NCI-H1436 (cell line): ENCODE measurements around the gene MNT.

ENCODE experiments used
- DNase-seq: peaks from one replicate; lab custom pipeline; 2025; lab: John Stamatoyannopoulos, UW

Gene MNT

DNA sequence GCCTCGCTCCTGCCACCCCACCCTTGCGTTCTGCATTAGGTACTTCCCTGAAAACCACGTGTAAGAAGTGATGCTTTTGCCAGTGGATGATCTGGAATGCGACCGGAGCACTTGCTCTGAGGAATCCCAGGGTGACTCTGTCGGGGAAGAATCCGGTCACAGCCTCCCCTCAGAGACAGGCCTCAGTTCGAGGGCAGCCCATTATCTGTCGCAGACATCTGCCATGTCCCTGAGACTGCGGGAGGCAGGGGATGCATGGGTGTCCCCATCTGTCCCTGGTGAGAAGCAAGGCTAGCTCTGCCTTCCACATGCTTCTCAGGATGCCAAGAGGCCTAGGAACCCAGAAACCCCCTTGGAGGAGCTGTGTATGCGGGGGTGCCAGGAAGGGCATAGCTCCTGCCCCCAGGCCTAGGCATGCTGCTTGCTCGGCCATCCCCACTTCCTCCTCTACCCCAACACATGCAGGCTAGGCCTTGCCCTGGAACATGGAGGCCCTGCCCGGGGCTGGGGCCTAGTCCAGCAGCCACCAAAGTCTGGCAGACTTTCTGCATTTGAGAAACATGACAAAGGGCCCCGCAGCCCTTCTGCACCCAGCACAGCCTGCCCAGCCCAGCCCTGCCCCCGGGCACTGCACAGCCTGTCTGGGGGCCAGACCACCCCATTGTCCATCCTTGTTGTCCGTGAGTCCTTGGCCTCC is 20.5 kb downstream of the MNT start:
- no peak for DNase-seq

DNA sequence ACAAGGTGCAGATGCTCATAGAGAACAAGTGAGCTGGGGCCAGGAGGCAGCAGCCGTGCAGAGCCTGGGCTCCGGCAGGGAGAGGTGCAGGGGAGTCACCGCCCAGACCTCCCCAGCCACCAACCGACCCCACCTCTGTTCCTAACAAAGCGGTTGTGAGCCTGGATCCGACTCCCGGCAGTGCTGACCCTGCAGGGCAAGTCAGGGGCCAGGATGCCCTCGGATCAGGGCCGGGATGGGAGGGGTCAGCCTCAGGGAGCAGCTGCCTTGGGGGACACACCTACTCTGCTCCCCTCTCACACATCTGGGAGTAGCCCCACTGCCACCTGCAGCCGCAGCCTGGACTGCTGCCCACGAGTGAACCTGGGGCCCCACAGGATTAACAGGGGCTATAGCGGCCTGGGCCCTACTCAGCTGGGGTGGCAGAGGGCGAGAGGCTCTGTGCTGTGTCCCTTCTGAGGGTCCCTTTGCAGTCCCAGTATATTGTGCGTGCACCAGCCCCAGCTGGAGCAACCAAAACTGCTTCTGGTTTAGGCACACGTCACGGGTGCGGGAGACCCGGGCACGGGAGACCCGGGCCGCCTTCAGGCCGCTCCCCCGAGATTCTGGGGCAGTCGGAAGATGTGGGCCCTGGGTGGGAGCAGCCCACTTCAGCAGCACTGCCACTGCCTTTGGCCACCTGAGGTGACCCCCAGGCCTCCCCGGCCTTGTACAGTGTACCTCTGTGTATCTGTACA is 21.2 kb downstream of the MNT start:
- no peak for DNase-seq

DNA sequence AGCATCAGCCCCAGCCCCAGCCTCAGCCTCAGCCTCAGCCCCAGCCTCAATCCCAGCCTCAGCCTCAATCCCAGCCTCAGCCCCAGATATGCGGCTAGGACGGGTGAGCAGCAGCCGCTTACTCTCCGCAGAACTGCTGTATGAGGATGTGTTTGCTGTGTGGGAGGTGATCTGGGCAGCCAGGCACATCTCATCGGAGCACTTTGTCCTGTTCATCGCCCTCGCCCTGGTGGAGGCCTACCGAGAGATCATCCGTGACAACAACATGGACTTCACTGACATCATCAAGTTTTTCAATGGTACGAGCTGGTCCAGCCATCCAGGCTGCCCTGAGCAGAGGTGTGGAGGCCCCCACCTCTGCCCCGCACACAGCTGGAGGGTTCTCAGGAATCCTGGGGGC is 22.0 kb downstream of the MNT start:
- DNase-seq, result no peak

DNA sequence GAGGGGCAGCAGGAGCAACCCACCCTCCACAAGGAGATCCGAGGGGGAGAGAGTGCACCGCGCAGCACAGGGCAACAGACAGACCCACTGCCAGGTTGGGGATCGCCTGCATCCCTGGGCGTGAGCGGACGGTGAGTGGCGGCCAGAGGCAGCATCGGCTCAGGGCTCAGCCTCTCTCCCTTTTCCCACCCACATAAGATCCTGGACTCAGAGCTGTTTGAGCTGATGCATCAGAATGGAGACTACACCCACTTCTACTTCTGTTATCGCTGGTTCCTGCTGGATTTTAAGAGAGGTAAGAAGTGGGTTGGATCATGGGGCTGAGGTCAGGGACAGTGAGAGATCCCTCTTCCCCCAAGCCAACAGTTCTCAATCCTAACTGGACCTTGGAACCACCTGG is 23.2 kb downstream of the MNT start:
- DNase-seq, result no peak

DNA sequence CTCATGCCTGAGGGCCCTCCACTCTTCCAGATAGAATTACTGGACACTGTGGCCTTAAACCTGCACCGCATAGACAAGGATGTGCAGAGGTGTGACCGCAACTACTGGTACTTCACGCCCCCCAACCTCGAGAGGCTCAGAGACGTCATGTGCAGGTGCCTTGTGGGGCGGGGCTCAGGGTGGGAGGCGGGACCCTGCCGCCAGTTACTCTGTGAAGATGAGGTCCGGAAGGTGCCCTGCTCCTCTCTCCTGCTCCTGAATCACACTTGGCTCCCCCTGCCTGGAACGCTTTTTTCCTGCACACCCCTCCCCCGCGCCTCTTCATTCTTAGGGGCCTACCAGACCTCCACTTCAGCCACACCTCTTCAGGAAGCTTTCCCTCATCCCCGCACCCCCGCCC is 24.8 kb downstream of the MNT start:
- no peak for DNase-seq

DNA sequence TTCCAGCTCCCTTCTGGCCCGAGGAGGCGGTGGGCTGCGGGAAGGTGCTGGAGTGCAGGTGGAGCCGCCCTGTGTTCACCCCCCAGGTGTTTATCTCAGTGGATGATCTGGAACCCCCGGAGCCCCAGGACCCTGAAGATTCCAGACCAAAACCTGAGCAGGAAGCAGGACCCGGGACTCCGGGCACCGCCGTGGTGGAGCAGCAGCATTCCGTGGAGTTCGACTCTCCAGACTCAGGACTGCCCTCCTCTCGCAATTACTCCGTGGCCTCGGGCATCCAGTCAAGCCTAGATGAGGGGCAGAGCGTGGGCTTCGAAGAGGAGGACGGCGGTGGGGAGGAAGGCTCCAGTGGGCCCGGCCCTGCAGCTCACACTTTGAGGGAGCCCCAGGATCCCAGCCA is 25.5 kb downstream of the MNT start:
- DNase-seq, result no peak

DNA sequence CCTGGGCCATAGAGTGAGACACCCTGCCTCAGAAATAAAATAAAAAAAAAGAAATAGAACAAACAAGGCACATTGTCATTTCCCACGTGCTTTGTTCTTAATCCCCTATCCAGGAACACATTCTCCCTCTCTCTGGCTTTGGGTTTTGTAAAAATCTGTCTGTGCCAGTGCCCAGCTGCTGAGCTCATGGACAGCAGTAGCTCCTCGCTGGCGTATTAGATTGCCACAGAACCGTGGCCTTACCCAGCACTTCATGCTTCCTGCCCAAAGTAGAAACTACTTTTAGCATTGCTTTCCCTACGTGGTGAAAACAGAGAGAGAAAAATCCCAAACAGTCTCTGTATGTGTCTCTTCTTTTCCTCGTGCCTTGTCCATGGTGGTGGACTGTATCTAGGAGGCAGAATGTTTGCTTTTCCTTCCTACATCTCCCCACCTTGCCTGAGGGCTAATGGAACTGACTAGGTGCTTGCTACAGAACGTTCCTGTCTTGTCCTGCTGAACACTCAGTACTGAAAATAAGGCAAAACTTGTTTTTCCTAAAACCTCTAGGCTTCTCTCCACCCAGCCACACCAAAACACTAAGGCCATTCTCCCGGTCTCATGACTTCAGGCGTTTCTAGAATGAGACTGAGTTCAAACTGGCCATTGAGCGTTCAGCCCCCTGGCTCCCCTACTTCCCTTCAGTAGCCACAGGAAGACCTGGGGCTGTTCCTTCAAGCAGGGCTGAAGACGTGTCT is 26.1 kb downstream of the MNT start:
- DNase-seq, result no peak

DNA sequence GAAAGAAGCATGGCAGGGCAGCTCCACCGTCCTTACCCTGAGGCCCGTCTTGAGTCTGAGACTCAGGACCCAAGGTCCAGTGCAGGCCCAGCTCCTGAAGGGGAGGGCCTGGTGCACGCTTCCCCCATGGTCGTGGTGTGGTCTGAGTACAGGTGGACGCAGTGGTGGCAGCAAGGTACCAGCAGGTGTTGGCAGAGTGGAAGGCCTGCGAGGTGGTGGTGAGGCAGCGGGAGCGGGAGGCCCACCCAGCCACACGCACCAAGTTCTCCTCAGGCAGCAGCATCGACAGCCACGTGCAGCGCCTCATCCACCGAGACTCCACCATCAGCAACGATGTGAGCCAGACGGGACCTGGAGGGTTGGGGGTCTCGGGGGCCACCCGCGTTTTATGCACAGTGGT is 27.7 kb downstream of the MNT start:
- DNase-seq, result no peak

DNA sequence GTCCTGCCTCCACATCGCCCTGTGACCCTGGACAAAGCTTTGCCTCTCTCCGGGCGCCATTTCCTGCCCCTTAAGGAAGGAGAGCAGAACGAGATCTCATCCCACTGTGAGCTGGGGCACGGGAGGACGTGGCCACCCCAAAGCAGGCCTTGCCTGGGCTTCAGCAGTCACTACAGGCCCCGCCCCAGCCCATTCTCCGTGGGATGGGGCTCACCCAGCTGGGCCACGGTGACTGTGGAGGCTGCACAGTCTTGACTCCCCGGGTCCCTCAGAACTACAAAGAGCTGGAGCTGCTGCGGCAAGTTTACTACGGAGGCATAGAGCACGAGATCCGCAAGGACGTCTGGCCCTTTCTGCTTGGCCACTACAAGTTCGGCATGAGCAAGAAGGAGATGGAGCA is 28.2 kb downstream of the MNT start:
- no peak for DNase-seq

DNA sequence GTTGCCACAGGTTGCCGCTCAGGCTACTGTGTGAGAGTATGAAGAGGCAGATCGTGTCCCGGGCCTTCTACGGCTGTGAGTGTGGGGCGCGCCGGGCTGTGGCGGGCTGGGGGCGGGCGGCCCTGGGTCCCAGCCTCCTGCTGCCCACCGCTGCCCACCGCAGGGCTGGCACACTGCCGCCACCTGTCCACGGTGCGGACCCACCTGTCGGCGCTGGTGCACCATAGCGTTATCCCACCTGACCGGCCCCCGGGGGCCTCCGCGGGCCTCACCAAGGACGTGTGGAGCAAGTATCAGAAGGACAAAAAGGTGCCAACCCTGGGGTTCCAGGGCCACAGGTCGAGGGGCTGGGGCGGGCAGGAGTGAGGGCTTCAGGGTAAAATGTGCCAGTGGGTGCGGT is 28.7 kb downstream of the MNT start:
- DNase-seq, result no peak

DNA sequence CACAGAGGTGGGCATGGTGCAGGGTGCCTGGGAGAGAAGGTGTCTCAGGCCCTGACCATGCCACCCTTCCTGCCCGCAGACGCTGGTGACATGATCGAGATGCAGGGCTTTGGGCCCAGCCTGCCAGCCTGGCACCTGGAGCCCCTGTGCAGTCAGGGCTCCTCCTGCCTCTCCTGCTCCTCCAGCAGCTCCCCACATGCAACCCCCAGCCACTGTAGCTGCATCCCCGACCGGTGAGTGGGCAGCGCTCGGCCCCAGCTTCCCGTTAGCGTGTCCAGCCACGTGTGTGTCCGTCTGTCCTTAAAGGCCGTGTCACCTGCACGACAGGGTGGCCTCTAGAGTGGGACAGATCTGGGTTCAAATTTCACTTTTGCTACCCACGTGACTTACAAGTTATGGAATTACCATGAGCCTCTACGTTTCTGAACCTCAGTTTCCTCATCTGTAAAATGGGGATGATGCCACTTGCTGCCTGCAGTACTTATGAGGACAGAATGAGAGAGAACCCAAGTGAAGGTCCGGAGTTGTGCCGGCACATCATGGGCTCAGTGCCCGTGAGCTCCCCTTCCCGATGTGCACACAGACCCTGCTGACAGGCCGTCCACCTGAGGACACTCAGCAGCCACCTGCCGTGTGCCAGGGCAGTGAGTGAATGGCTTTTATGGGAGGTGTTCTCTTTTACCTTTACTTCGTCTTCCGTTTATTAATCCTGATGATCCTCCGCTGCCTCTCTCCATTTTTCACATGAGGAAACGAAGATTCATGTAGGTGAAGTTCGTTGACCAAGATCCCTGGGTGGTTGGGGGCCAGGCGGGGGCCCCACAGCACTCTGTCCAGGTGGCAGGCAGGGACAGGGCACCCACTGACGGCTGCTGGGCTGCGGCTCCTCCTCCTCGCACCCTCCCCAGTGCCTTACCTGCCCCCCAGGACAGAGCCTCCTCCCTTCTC is 29.4 kb downstream of the MNT start:
- DNase-seq, result no peak

DNA sequence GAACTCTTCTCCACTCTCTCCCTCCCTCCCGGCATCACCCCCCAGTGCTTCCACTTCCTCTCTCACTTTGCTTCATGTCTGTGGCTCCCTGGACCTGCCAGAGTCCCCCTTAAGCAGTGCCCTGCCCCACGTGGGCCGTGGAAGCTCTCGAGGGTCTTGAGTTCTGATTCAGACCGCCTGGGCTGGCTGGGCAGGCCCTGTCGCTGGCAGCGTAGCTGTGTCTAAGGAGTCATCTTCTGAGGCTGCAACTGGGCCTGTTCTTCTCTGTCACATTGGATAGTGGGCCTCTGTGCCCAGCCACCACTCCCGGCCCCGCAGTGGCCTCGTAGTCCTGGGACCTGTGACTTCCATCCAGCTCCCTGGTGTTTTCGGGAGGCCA is 30.7 kb downstream of the MNT start:
- DNase-seq, result no peak

DNA sequence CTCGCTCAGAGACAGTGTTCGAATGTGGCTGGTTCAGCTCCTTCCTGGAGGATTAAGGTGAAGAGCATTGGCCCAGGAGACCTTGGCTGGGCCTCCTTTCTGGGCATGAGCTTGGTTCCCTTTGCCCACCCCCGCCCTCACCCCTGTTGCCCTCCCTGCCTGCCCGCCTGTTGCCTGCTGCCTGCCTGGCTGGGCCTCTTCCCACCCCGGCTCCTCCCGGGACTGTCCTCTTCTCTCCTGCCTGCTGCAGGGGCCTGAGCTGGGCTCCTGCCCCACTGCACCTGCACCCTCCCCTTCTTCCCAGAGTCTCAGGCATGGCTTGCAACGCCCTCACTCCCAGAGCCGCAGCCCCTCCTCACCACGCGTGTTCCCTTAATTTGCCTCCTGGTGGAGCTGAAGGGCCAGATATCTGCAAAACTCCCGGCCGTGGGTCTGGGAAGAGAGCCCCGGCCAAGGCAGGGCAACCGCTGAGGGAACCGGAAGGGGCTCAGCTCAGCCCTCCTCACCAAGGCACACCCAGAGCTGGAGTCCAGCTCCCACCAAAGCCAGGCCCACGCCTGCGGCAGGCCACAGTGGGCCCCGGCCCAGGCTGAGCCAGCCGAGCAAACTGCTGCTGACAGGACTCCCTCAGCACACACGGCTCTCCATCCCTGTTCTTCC is 31.2 kb downstream of the MNT start:
- DNase-seq, result no peak

DNA sequence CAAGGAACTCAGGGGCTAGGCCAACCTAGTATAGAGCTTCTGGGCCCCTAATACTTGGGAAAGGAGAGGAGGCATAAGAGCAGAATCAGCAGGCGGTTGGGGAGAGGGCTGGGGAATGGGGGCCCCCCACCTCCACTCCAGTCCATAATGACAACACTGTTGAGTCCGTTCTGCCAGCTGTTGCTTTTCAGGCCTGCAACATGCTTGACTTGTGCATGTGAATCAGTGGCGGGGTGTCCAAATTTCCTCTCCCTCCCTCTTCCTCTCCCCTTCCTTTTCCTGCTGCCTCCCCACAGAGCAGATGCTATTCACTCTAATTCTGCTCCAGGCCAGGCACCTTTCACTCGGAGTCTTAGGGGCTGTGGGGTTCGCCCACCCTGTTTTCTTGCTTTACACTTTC is 31.8 kb downstream of the MNT start:
- no peak for DNase-seq

DNA sequence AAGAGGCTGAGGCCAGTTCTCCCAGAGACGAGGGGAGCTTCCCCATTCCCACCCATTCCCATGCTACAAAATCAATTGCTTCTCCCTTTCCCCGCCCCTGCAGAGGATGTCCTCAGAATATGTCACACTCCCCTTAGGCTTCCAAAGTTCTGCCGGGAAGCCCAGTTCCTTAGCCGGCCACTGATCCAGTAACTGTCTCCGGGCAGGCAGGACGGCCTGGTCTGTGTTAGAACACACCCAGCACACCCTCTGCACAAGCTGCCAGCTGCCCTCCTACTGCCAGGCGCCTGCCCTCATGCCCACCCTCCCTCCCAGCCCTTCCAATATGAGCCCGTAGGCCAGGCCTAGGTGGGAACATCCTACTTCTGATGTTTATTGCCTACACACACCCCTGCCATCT is 32.5 kb downstream of the MNT start:
- DNase-seq, result no peak

DNA sequence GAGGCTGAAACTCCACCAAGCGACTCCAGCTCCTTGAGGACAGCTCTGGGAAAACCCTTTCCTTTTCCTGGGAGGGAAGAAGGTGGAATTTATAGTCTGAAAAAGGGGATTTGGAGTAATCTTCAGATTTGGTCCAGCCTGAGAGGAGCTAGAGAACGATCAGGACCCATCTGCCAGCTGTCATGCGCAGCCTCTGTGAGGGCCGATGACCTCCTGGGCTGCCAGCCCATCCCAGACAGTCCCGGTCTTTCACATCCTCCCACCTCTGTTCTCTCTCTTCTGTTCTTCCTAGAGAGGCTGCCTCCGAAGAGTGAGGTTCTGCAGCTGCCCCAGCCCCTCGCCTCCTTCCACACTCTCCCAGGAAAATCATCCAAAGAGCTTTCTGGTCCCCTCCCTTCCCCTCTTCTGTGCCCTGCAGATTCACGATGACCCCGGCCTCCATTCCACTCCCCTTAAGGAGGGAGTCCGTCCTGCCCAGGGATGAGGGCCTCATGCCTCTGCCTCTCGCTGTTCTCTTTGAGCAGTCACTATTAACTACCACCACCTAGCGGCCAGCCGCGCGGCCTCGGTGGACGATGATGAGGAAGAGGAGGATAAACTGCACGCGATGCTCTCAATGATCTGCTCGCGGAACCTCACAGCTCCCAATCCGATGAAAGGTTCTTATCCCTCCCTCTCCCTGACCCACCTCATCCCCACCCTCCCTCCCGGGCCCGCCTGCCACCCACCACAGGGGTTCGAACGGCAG is 33.9 kb downstream of the MNT start:
- no peak for DNase-seq

DNA sequence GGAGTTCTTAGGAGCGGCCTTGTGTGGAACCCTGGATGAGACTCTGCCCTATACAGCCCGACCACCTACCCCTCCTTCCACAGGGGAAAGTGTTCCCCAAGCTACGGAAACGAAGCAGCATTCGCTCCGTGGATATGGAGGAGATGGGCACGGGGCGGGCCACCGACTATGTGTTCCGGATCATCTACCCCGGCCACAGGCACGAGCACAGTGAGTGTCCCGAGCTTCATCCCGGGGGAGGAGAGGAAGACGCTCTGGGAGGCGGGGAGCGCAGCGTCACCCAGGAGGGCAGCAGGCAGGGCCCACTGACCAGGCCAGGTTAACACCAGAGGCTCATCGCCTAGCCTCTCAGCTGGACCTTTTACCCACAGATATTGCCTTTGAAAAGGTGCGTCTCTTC is 35.7 kb downstream of the MNT start:
- no peak for DNase-seq

DNA sequence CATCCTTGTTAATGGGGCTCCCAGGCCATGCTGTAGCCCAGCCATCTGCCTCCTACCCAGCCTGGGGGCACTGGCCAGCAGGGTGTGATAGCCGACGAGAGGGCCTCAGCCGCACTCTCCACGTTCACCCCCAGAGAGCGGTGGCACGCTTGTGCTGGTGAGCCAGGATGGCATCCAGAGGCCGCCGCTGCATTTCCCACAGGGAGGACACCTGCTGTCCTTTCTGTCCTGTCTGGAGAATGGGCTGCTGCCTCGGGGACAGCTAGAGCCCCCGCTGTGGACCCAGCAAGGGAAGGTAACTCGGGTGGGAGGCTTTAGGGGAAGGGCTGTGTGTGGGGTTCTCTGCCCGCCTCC is 36.1 kb downstream of the MNT start:
- DNase-seq, result no peak

DNA sequence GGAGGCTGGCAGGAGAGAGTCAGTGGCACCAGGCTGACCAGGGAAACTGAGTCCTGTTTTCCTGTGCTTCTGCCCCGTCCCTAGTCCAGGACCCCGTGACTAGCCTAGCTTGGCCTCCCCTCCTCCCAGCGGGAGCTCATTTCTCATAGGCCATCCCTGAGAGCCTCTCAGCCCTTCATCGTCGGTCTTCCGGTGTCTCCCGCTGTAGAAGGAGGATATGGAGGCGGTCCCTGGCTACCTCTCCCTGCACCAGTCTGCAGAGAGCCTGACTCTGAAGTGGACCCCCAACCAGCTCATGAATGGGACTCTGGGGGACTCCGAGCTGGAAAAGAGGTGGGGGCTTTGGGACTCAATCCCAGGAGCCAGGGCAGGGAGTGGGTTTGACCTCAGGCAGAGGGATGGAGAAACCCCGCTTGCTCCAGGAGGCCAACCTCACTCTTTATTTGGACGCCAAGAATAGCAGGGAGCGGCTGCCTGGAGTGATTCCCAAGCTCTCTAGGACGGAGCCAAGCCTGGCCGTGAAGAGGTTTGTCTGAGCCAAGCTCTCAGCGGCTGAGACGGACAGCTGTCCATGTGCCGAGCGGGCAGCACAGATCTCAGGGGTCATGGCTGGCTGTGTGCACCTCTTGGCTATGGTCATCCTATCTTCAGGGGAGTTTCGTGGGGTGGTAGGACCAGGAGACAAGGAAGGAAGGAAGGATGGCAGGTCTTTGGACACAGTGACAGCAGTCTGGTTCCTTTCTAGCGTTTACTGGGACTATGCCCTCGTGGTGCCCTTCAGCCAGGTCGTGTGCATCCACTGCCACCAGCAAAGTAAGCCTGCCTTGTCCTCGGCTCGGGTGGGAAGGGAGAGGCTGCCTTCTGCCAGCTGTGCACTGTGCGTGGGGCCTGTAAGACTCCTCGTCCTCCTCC is 36.8 kb downstream of the MNT start:
- DNase-seq, result no peak

DNA sequence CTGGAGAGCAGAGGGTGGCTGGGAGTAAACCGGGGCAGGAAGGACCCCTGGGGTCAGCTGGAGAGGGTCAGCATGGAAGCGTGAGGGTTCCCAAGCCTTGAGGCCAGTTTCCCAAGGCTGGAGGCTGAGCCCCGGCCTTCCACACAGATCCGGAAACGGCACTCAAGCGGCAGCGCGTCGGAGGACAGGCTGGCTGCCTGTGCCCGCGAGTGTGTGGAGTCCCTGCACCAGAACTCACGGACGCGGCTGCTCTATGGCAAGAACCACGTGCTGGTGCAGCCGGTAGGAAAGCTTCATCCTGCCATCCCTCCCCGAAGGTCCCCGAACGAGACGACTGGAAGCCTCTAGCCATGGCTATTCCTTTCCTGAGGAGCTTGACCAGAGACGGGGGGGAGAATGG is 37.5 kb downstream of the MNT start:
- DNase-seq, result no peak
